NB4 (cell line): ENCODE results near the gene GATD1.

Experiments
- CTCF ChIP-seq: IDR thresholded peaks from one replicate; pipeline ENCODE4 v1.5.1; 2012; ENCODE audit warnings: low read depth, low read length
- POLR2A ChIP-seq: IDR thresholded peaks from 2 replicates; pipeline ENCODE4 v1.6.1; 2011; ENCODE audit warnings: mild to moderate bottlenecking; ENCODE audit not compliant: insufficient read length; ENCODE audit errors: extremely low read depth

GRCh38 chr11:795634-796564 is 18.6 kb upstream of the GATD1 start:
- TF ChIP-seq CTCF, result no peak
- TF ChIP-seq POLR2A, result peak; percentile 24
